Uterus (tissue), 2 donors: Measurements from ENCODE around the gene PRKG1.

Source experiments
- CTCF ChIP-seq, 4 experiments: fragments of 200-600 bp in 2 of 4; fragments of 450-650 bp in 2 of 4; sonication (generic) in 2 of 4; IDR thresholded peaks; one replicate each; pipeline ENCODE4 v1.5.1; 2016 to 2019; ENCODE audit warnings: antibody characterized with exemption in 4 of 4, mild to moderate bottlenecking in 2 of 4, moderate library complexity in 1 of 4
- POLR2A ChIP-seq, 2 donors: fragments of 450-650 bp; IDR thresholded peaks; one replicate each; pipeline ENCODE4 v1.6.1; 2016; ENCODE audit warnings: antibody characterized with exemption in 2 of 2, mild to moderate bottlenecking in 1 of 2, moderate library complexity in 1 of 2

GRCh38 chr10:51357170-51357569 is 282.9 kb downstream of the PRKG1 start:
- TF ChIP-seq CTCF (IDR thresholded peaks at IDR 0.05) (no peak), POLR2A (IDR thresholded peaks at IDR 0.05) (no peak)
